C4-2B (cell line): ENCODE data around the gene CCDC14.
"Not testable (repeated sequence)": the region's sequence is repeated elsewhere in the genome, so short reads cannot be mapped to it uniquely, and the experiment has no call there.

Source experiments
- CTCF ChIP-seq: fragments of 450-650 bp; conservative IDR thresholded peaks from 2 replicates; pipeline ENCODE4 v1.5.1; 2017; ENCODE audit warnings: mild to moderate bottlenecking
- ZFX ChIP-seq: fragments of 450-650 bp; IDR thresholded peaks from 2 replicates; pipeline ENCODE4 v1.6.1; 2017

- TF ChIP-seq CTCF, ZFX: not testable (repeated sequence)
Measured at GRCh38 chr3:123890162-123890561, 70.9 kb downstream of the CCDC14 start.
